Natural killer cell (primary cell): ENCODE results near the gene DLX5. TPM values are rescaled to one million over a fixed set of nuclear protein-coding genes. Genes with fewer than 3 reads are reported as not detected.

Experiments
- ATAC-seq, 3 donors: fragments of 150-1000 bp in 2 of 3; fragments of 200-7000 bp in 1 of 3; cut with Tn5 transposase; 1 replicate in 1 of 3; 2 replicates in 2 of 3; pipeline ENCODE4 v1.10.0; 2021; ENCODE audit warnings: mild to moderate bottlenecking in 2 of 3, moderate library complexity in 2 of 3
- DNase-seq, 2 donors: peaks; one replicate each; pipeline versions ENCODE4 v3.0.0 to v3.0.0-alpha.2; 2013 to 2021; ENCODE audit warnings: mixed read lengths in 1 of 2
- H3K27ac ChIP-seq: one replicate; pipeline ENCODE4 v1.5.1; 2013; ENCODE audit warnings: mild to moderate bottlenecking, low read length
- H3K27me3 ChIP-seq: one replicate; pipeline ENCODE4 v1.6.1; 2013; ENCODE audit warnings: low read length; ENCODE audit not compliant: control insufficient read depth, insufficient read depth
- H3K36me3 ChIP-seq: one replicate; pipeline ENCODE4 v1.6.1; 2013; ENCODE audit warnings: low read length; ENCODE audit not compliant: control insufficient read depth, insufficient read depth
- H3K4me1 ChIP-seq: one replicate; pipeline ENCODE4 v1.6.1; 2013; ENCODE audit warnings: low read length; ENCODE audit not compliant: control insufficient read depth, insufficient read depth
- H3K4me3 ChIP-seq: one replicate; pipeline ENCODE4 v1.5.1; 2013; ENCODE audit warnings: low read length
- H3K9me3 ChIP-seq: one replicate; pipeline ENCODE4 v1.6.1; 2013; ENCODE audit warnings: low read length; ENCODE audit not compliant: control insufficient read depth, insufficient read depth
- H3K27ac Mint-ChIP-seq, 2 donors: one replicate each; pipeline ENCODE4 v1.8.0; 2022; ENCODE audit warnings: mild to moderate bottlenecking in 2 of 2, mixed read lengths in 2 of 2, moderate library complexity in 1 of 2
- H3K27me3 Mint-ChIP-seq, 2 donors: one replicate each; pipeline ENCODE4 v1.8.0; 2022; ENCODE audit warnings: low read depth in 2 of 2, mixed read lengths in 2 of 2
- H3K36me3 Mint-ChIP-seq: one replicate; pipeline ENCODE4 v1.8.0; 2022; ENCODE audit warnings: mixed read lengths
- H3K4me1 Mint-ChIP-seq, 2 donors: one replicate each; pipeline ENCODE4 v1.8.0; 2022; ENCODE audit warnings: mixed read lengths in 2 of 2
- H3K4me3 Mint-ChIP-seq: one replicate; pipeline ENCODE4 v1.8.0; 2022; ENCODE audit warnings: mild to moderate bottlenecking, moderate library complexity, mixed read lengths
- H3K9me3 Mint-ChIP-seq, 2 donors: one replicate each; pipeline ENCODE4 v1.8.0; 2022; ENCODE audit warnings: mixed read lengths in 2 of 2
- CTCF ChIP-seq: fragments of 200-600 bp; IDR thresholded peaks from one replicate; pipeline ENCODE4 v1.8.0; 2022; ENCODE audit warnings: antibody characterized with exemption
- WGBS: methylation state at CpG from one replicate; pipeline ENCODE4 v1.1.7; 2013; ENCODE audit warnings: missing lambda C conversion rate; ENCODE audit not compliant: insufficient coverage; 5-methylcytosine and 5-hydroxymethylcytosine counted together
- intact Hi-C: fragments of 100-400 bp; cut with micrococcal nuclease; formaldehyde crosslinking; loops from one replicate; pipeline ENCODE4 v1.14.2; 2022
- total RNA-seq, 4 donors: library from RNA; stranded (reverse); fragments of 120-200 nt in 1 of 4; gene quantifications; one replicate each; pipeline versions ENCODE4 v1.2.3 to v1.2.4, GENCODE V29; 2013 to 2022

The DLX5 gene
- total RNA-seq, 3 donors from 2014 or later (not counting 1 experiment from before 2014, with no cell fraction given): not detected

GRCh38 chr7:97002555-97003261 lies 21.9 kb downstream of the DLX5 start:
- ATAC-seq (no peak), DNase-seq (no peak)
- H3K9me3 Mint-ChIP-seq: no peaks in the 10 kb centered on the region
- no peak for TF ChIP-seq CTCF
- 19% methylated on average over 15 of the region's 22 CpGs for WGBS
- no peaks in the 10 kb centered on the region for H3K9me3 ChIP-seq
- H3K4me3 Mint-ChIP-seq: no peak overlapping the region
- no peak overlapping the region for H3K4me3 ChIP-seq
- peaks cover 25% of the 10 kb centered on the region for H3K4me1 ChIP-seq
- no peak overlapping the region for H3K27ac Mint-ChIP-seq
- peaks cover 74% of the 10 kb centered on the region for H3K27me3 ChIP-seq
- H3K36me3 Mint-ChIP-seq: no peaks in the 10 kb centered on the region
- H3K36me3 ChIP-seq: no peaks in the 10 kb centered on the region
- no peak overlapping the region for H3K27ac ChIP-seq
- intact Hi-C loops: no loop called here
- peaks cover 69 to 80% of the 10 kb centered on the region in 2 donors for H3K27me3 Mint-ChIP-seq
- H3K4me1 Mint-ChIP-seq: peaks cover 0 to 18% of the 10 kb centered on the region in 2 donors

- 30% methylated on average over 39 of the region's 39 CpGs for WGBS
- peaks cover 24% of the 10 kb centered on the region for H3K4me1 ChIP-seq
- Mint-ChIP-seq H3K27ac (no peak overlapping the region), H3K36me3 (no peaks in the 10 kb centered on the region), H3K27me3 (peaks cover 69 to 80% of the 10 kb centered on the region in 2 donors), H3K4me1 (peaks cover 0 to 13% of the 10 kb centered on the region in 2 donors), H3K4me3 (no peak overlapping the region), H3K9me3 (no peaks in the 10 kb centered on the region)
- H3K9me3 ChIP-seq: no peaks in the 10 kb centered on the region
- no peak overlapping the region for H3K27ac ChIP-seq
- H3K27me3 ChIP-seq: peaks cover 74% of the 10 kb centered on the region
- intact Hi-C loops: no loop called here
- no peak for TF ChIP-seq CTCF
- H3K36me3 ChIP-seq: no peaks in the 10 kb centered on the region
- ATAC-seq: no peak
- DNase-seq: no peak
- H3K4me3 ChIP-seq: no peak overlapping the region
Observed at GRCh38 chr7:97001656-97002554, 22.7 kb downstream of the DLX5 start.

- peaks cover 0 to 9% of the 10 kb centered on the region in 2 donors for H3K4me1 Mint-ChIP-seq
- H3K4me3 Mint-ChIP-seq: no peak overlapping the region
- no peaks in the 10 kb centered on the region for H3K9me3 Mint-ChIP-seq
- no peaks in the 10 kb centered on the region for H3K36me3 Mint-ChIP-seq
- DNase-seq (no peak), ATAC-seq (no peak)
- Histone ChIP-seq H3K36me3 (no peaks in the 10 kb centered on the region), H3K27me3 (peaks cover 79% of the 10 kb centered on the region), H3K4me1 (peaks cover 19% of the 10 kb centered on the region), H3K27ac (no peak overlapping the region), H3K4me3 (no peak overlapping the region), H3K9me3 (no peaks in the 10 kb centered on the region)
- H3K27me3 Mint-ChIP-seq: peaks cover 71 to 83% of the 10 kb centered on the region in 2 donors
- intact Hi-C loops: no loop called here
- no peak for TF ChIP-seq CTCF
- no CpG with 5 or more reads among the region's 3 CpGs for WGBS
- no peak overlapping the region for H3K27ac Mint-ChIP-seq
Observed at GRCh38 chr7:97001221-97001620, 23.4 kb downstream of the DLX5 start.
